GM12878 (cell line): ENCODE data around the gene DAPK2. TPM values are rescaled to one million over a fixed set of nuclear protein-coding genes. Genes with fewer than 3 reads are reported as not detected.
A peak's percentile ranks its signal among the peaks of the same experiment; 100 is the strongest.

Experiments used
- ATAC-seq: fragments of 200-7000 bp; cut with Tn5 transposase; 3 replicates; pipeline ENCODE4 v1.9.1; 2020; ENCODE audit warnings: mild to moderate bottlenecking, moderate library complexity
- BruUV-seq: library from RNA; stranded (reverse); fragments of 400-500 nt; replicated peaks from 2 replicates; lab custom pipeline; 2021; lab: Mats Ljungman, UMichigan
- CTCF ChIA-PET: fragments of 300-600 bp; sonication (Branson Sonifier 250); formaldehyde crosslinking; extraction: SDS; loops from one replicate; lab custom pipeline; 2021; ENCODE audit warnings: inconsistent platforms; lab: Yijun Ruan, JAX
- POLR2A ChIA-PET: fragments of 350-600 bp; formaldehyde crosslinking; extraction: SDS; loops from one replicate; lab custom pipeline; 2021; ENCODE audit warnings: inconsistent platforms; lab: Charles Lee
- RAD21 ChIA-PET: fragments of 300-600 bp; sonication (Branson Sonifier 250); formaldehyde crosslinking; loops from one replicate; lab custom pipeline; 2023; ENCODE audit warnings: antibody characterized with exemption; ENCODE audit not compliant: unreplicated experiment; lab: Charles Lee
- SMC1A ChIA-PET: fragments of 300-600 bp; sonication (Branson Sonifier 250); formaldehyde crosslinking; loops from one replicate; lab custom pipeline; 2023; ENCODE audit not compliant: unreplicated experiment, uncharacterized antibody; lab: Charles Lee
- DNase-seq: peaks from one replicate; pipeline ENCODE4 v3.0.0-alpha.2; 2011; ENCODE audit warnings: low read depth, low spot score
- FAIRE-seq: peaks from 3 replicates; lab custom pipeline; 2011; peaks lifted over from hg19 to GRCh38; lab: Jason Lieb, UNC
- H2AFZ ChIP-seq: 2 replicates; pipeline ENCODE4 v1.6.0; 2011; ENCODE audit warnings: low read depth, low read length, control low read depth; ENCODE audit not compliant: control insufficient read depth
- H3K27ac ChIP-seq: 2 replicates; pipeline ENCODE4 v1.5.1; 2011; ENCODE audit warnings: control low read depth; ENCODE audit not compliant: control insufficient read depth, insufficient read depth
- H3K27me3 ChIP-seq, 2 experiments: replicated peaks in 1 of 2; 2 replicates each; pipeline versions ENCODE4 v1.6.0 to v1.6.1; 2011; ENCODE audit warnings: low read length in 1 of 2; ENCODE audit not compliant: control insufficient read depth in 2 of 2, insufficient read depth in 2 of 2
- H3K36me3 ChIP-seq, 2 experiments: 2 replicates each; pipeline ENCODE4 v1.5.1; 2011; ENCODE audit warnings: low read length in 1 of 2; ENCODE audit not compliant: control insufficient read depth in 2 of 2, insufficient read depth in 2 of 2
- H3K4me1 ChIP-seq: 2 replicates; pipeline ENCODE4 v1.6.1; 2011; ENCODE audit warnings: mild to moderate bottlenecking, low read length, moderate library complexity, mixed read lengths; ENCODE audit not compliant: control insufficient read depth, insufficient read depth
- H3K4me2 ChIP-seq: 2 replicates; pipeline ENCODE4 v1.6.0; 2011; ENCODE audit warnings: control low read depth; ENCODE audit not compliant: control insufficient read depth, insufficient read depth
- H3K4me3 ChIP-seq: fragments of 200-600 bp; sonication (generic); 2 replicates; pipeline ENCODE4 v1.5.1; 2016
- H3K79me2 ChIP-seq: 2 replicates; pipeline ENCODE4 v1.6.0; 2011; ENCODE audit warnings: low read length; ENCODE audit not compliant: control insufficient read depth, insufficient read depth
- H3K9ac ChIP-seq: 2 replicates; pipeline ENCODE4 v1.8.0; 2011; ENCODE audit warnings: low read length, control low read depth, mixed read lengths; ENCODE audit not compliant: control insufficient read depth, insufficient read depth
- H3K9me3 ChIP-seq: replicated peaks from 3 replicates; pipeline ENCODE4 v1.5.1; 2011; ENCODE audit warnings: mild to moderate bottlenecking, low read length; ENCODE audit not compliant: control insufficient read depth, insufficient read depth
- H4K20me1 ChIP-seq: 2 replicates; pipeline ENCODE4 v1.6.0; 2011; ENCODE audit not compliant: control insufficient read depth, insufficient read depth
- CHD1 ChIP-seq: IDR thresholded peaks from 2 replicates; pipeline ENCODE4 v1.6.1; 2012; ENCODE audit warnings: low read depth, low read length, improper control_type of control experiment
- CREM ChIP-seq: IDR thresholded peaks from 2 replicates; pipeline ENCODE4 v1.6.1; 2014; ENCODE audit warnings: antibody characterized with exemption, low read depth
- ELK1 ChIP-seq: IDR thresholded peaks from 2 replicates; pipeline ENCODE4 v1.6.1; 2012; ENCODE audit warnings: low read depth, low read length, improper control_type of control experiment
- FOS ChIP-seq: IDR thresholded peaks from 3 replicates; pipeline ENCODE4 v1.6.1; 2011; ENCODE audit warnings: borderline replicate concordance; ENCODE audit not compliant: insufficient read length; ENCODE audit errors: extremely low read depth
- HDAC6 ChIP-seq: fragments of 200-600 bp; sonication (generic); IDR thresholded peaks from one replicate; pipeline ENCODE4 v1.8.0; 2017; ENCODE audit warnings: antibody characterized with exemption; ENCODE audit not compliant: unreplicated experiment
- HDGF ChIP-seq: fragments of 450-650 bp; IDR thresholded peaks from 2 replicates; pipeline ENCODE4 v1.6.1; 2016; ENCODE audit warnings: antibody characterized with exemption
- JUNB ChIP-seq: IDR thresholded peaks from 2 replicates; pipeline ENCODE4 v1.6.1; 2016; ENCODE audit warnings: antibody characterized with exemption, mild to moderate bottlenecking
- KLF5 ChIP-seq: fragments of 450-650 bp; IDR thresholded peaks from 2 replicates; pipeline ENCODE4 v1.6.1; 2014; ENCODE audit warnings: mild to moderate bottlenecking; ENCODE audit not compliant: partially characterized antibody
- MTA3 ChIP-seq: IDR thresholded peaks from 2 replicates; pipeline ENCODE4 v1.6.1; 2012; ENCODE audit warnings: low read length, inconsistent platforms, borderline replicate concordance
- POLR2AphosphoS2 ChIP-seq: IDR thresholded peaks from 2 replicates; pipeline ENCODE4 v1.6.1; 2011; ENCODE audit warnings: low read depth, mild to moderate bottlenecking, low read length, improper control_type of control experiment, moderate library complexity
- RELA ChIP-seq: fragments of 450-650 bp; IDR thresholded peaks from 2 replicates; pipeline ENCODE4 v1.8.0; 2014; ENCODE audit warnings: borderline replicate concordance; ENCODE audit not compliant: partially characterized antibody
- SMAD5 ChIP-seq: IDR thresholded peaks from 2 replicates; pipeline ENCODE4 v1.6.1; 2016; ENCODE audit warnings: antibody characterized with exemption, low read depth
- SREBF2 ChIP-seq: IDR thresholded peaks from 2 replicates; pipeline ENCODE4 v1.6.1; 2012; ENCODE audit warnings: mild to moderate bottlenecking, low read length
- TAF1 ChIP-seq: IDR thresholded peaks from 2 replicates; pipeline ENCODE4 v1.6.1; 2011; ENCODE audit warnings: mild to moderate bottlenecking, low read depth, low read length, borderline replicate concordance
- USF2 ChIP-seq: IDR thresholded peaks from 2 replicates; pipeline ENCODE4 v1.6.1; 2011; ENCODE audit warnings: low read depth, low read length, improper control_type of control experiment, borderline replicate concordance
- WGBS: methylation state at CpG from one replicate; pipeline ENCODE4 v1.1.6; 2016; ENCODE audit warnings: low lambda C conversion rate; ENCODE audit not compliant: insufficient replicate concordance, insufficient coverage; ENCODE audit errors: missing lambda C conversion rate; 5-methylcytosine and 5-hydroxymethylcytosine counted together
- in situ Hi-C: fragments of 300-500 bp; cut with MboI; formaldehyde crosslinking; loops from 9 replicates; pipeline ENCODE4 v1.14.3; 2018; ENCODE audit warnings: mixed read lengths
- intact Hi-C: fragments of 100-400 bp; cut with micrococcal nuclease; formaldehyde crosslinking; loops from one replicate; pipeline ENCODE4 v1.14.2; 2022; ENCODE audit not compliant: unreplicated experiment
- polyA plus RNA-seq, 11 experiments: library from polyadenylated mRNA; depleted of rRNA in 4 of 11; unstranded in 6 of 11; stranded (reverse) in 5 of 11; fragments of >200 nt; fragmentation: Nextera tagmentation in 4 of 11; fragmentation: Illumina TruSeq in 1 of 11; extraction: Ambion mirVana in 4 of 11; extraction: Trizol in 1 of 11; gene quantifications; 1 replicate in 1 of 11; 2 replicates in 10 of 11; pipeline versions ENCODE4 v1.2.1 to v1.2.3, GENCODE V29; 2011 to 2016; ENCODE audit warnings: inconsistent platforms in 2 of 11, missing spikeins in 2 of 11, low read depth in 1 of 11
- total RNA-seq, 4 experiments: library from RNA; depleted of rRNA in 3 of 4; stranded (reverse); fragments of >200 nt in 3 of 4; fragmentation: Illumina TruSeq in 1 of 4; extraction: Trizol in 1 of 4; gene quantifications; 2 replicates each; pipeline versions ENCODE4 v1.2.1 to v1.2.3, GENCODE V29; 2013 to 2021
- TF ChIP-seq, protein P1 (sequence below): IDR thresholded peaks from 2 replicates; pipeline ENCODE4 v1.6.1; 2011; ENCODE audit warnings: borderline replicate concordance, low read depth, mild to moderate bottlenecking, moderate library complexity, low read length; ENCODE audit not compliant: insufficient read depth, poor library complexity, severe bottlenecking

Gene DAPK2
- total and polyA plus RNA-seq, 10 of the 15 experiments (the other 5 are each of a cell fraction or from before 2014, with no cell fraction given): 0.69 to 8.4 (median 4.1) TPM

DNA sequence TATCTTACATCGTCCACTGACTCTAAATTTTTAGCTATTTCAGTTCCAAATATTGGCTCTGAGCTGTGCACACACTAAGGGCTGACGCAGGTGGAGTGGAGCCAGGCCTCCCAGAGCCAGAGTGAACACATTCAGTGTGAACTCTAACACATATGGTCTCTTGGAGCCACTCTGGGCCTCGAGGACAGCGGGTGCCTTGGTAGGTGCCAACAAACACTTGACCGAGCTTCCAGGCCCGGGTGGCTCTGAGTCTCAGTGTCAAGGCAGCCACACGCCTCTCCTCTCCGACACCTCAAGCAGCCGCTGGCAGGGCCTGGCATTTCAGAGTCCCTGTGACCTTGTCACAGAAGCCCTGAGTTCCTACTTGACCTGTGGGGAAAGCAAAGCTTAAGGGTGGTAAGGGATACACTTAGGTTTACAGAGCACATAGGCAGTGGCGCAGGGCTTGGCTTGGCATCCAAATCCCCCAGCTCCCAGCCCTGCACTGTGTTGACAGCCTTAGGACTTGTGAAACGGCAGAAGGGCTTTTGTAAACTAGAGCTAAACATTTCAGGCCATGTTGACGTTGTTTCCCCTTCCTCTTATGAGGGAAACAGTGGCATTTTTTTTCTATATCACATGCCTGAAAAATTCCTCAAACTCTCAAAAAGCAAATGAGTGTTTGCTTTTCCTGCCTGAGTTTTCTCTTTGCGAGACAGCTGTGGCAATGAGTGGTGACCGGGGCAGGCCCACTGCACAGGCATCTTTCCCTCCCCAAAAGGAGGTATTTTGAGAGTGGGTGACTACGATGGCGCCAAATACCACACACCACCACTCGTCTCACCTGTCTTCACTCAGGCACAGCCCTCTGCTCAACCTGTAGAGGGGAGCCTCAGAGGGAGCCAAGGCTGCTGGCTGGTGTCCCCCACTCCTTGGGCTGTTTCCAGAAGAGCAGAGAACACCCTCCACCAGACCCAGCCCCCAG, 60.8 kb downstream of the DAPK2 start:
- Histone ChIP-seq H4K20me1 (no peaks in the 10 kb centered on the region), H3K36me3 (no peaks in the 10 kb centered on the region), H3K9me3 (no peaks in the 10 kb centered on the region), H3K4me1 (peaks cover 64% of the 10 kb centered on the region), H3K27ac (peak overlapping the region; percentile 92), H2AFZ (no peak overlapping the region), H3K9ac (peak overlapping the region; percentile 59), H3K27me3 (no peaks in the 10 kb centered on the region), H3K79me2 (peaks cover 2% of the 10 kb centered on the region), H3K4me3 (no peak overlapping the region), H3K4me2 (no peak overlapping the region)
- POLR2A ChIA-PET: interaction anchor here (0.5 to 4.2 kb wide), 10 partner anchors 12 to 374 kb away, joined by 3 to 22 read pairs (median 4); partner anchors contain the start of gene DAPK2
- intact Hi-C loops (loop anchor here (1.0 to 5.0 kb wide), 6 partner anchors 15 to 153 kb away; partner anchors contain the start of gene HERC1), in situ Hi-C loops (no loop called here)
- TF ChIP-seq ELK1: no peak
- no peak for TF ChIP-seq HDAC6
- no peak for TF ChIP-seq TAF1
- TF ChIP-seq JUNB: no peak
- TF ChIP-seq, protein P1, sequence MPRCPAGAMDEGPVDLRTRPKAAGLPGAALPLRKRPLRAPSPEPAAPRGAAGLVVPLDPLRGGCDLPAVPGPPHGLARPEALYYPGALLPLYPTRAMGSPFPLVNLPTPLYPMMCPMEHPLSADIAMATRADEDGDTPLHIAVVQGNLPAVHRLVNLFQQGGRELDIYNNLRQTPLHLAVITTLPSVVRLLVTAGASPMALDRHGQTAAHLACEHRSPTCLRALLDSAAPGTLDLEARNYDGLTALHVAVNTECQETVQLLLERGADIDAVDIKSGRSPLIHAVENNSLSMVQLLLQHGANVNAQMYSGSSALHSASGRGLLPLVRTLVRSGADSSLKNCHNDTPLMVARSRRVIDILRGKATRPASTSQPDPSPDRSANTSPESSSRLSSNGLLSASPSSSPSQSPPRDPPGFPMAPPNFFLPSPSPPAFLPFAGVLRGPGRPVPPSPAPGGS: no peak
- TF ChIP-seq POLR2AphosphoS2: no peak
- no peak for TF ChIP-seq USF2
- TF ChIP-seq KLF5: no peak
- TF ChIP-seq CHD1: no peak
- no peak for TF ChIP-seq FOS
- no peak for TF ChIP-seq SREBF2
- no peak for TF ChIP-seq MTA3
- no peak for TF ChIP-seq HDGF
- TF ChIP-seq RELA: no peak
- no peak for TF ChIP-seq CREM
- TF ChIP-seq SMAD5: no peak
- FAIRE-seq: no peak
- RAD21 ChIA-PET: interaction anchor here (0.7 to 11.2 kb wide), 21 partner anchors 14 to 233 kb away, joined by 3 to 104 read pairs (median 6); partner anchors contain the start of genes DAPK2 and HERC1
- CTCF ChIA-PET: interaction anchor here (0.6 to 9.1 kb wide), 22 partner anchors 10 to 375 kb away, joined by 3 to 93 read pairs (median 4); partner anchors contain the start of gene DAPK2
- 93% methylated on average over 17 of the region's 17 CpGs for WGBS
- SMC1A ChIA-PET: interaction anchor here (0.6 to 6.2 kb wide), 26 partner anchors 13 to 233 kb away, joined by 3 to 66 read pairs (median 3); partner anchors contain the start of genes CIAO2A and DAPK2
- ATAC-seq: no peak
- BruUV-seq: no TSS peak
- DNase-seq: no peak
